Measurements from ENCODE around the gene SLC10A1.

Gene SLC10A1

DNA sequence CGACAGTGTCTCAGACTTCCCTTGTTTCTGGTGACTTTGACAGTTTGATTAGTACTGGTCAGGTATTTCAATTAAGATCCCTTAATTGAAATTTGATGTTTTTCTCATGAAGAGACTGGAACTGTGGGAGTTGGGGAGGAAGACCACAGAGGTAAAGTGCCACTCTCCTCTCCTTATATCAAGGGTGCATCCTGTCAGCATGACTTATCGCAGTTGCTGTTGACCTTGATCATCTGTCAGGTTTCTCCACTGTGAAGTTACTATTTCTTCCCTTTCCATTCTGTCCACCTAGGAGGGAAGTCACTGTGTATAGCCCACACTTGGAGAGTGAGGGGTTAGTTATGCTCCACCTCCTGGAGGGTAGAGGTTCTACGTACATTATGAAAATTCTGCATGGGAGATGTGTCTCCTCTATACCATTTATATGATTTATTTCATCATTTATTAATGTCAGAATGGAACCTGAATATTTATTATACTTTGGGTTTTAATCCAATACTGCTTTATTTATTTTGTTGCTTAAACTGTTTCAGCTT, 41.9 kb upstream of the SLC10A1 start:
- no peak for TF ChIP-seq ZFX (IDR thresholded peaks at IDR 0.05)
- TF ChIP-seq, protein P1, sequence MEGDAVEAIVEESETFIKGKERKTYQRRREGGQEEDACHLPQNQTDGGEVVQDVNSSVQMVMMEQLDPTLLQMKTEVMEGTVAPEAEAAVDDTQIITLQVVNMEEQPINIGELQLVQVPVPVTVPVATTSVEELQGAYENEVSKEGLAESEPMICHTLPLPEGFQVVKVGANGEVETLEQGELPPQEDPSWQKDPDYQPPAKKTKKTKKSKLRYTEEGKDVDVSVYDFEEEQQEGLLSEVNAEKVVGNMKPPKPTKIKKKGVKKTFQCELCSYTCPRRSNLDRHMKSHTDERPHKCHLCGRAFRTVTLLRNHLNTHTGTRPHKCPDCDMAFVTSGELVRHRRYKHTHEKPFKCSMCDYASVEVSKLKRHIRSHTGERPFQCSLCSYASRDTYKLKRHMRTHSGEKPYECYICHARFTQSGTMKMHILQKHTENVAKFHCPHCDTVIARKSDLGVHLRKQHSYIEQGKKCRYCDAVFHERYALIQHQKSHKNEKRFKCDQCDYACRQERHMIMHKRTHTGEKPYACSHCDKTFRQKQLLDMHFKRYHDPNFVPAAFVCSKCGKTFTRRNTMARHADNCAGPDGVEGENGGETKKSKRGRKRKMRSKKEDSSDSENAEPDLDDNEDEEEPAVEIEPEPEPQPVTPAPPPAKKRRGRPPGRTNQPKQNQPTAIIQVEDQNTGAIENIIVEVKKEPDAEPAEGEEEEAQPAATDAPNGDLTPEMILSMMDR (conservative IDR thresholded peaks at IDR 0.05), result no peak; the same call in 1 of the 2 replicates
- H3K27ac ChIP-seq, result no peak overlapping the region

DNA sequence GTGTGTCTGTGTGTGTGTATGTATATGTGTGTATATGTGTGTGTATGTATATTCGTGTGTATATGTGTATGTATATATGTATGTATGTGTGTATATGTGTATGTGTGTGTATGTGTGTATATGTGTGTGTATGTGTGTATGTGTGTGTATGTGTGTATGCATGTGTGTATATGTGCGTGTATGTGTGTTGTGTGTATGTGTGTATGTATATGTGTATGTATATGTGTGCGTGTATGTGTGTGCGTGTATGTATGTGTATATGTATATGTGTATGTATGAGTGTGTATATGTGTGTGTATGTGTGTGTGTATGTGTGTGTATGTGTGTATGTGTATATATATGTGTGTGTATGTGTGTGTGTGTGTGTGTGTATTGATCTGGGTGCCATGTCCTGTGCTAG, 31.8 kb upstream of the SLC10A1 start:
- no peak for TF ChIP-seq ZFX (IDR thresholded peaks at IDR 0.05)
- TF ChIP-seq, protein P1 (conservative IDR thresholded peaks at IDR 0.05), result no peak

DNA sequence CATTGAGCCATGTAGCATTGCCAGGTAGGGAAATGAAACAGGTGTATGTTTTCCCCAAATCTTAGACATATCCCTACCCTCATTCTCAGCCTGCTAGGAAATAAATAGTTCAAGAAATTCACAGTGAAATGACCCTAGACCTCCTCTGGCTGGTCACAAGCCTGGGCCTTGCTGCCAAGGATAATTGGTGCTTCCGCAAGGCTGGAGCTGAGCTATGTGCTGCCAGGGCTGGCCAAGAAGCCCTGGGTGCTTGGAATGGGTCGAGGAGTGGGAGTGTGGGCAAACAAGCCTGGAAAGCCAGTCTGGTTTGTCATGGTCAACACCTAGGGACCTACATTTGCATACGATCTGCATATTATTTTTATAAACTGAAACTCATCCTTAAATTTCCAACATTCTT, 31.3 kb upstream of the SLC10A1 start:
- no peak overlapping the region for H3K27ac ChIP-seq
- TF ChIP-seq ZFX (IDR thresholded peaks at IDR 0.05), result no peak
- TF ChIP-seq, protein P1 (conservative IDR thresholded peaks at IDR 0.05), result no peak

More for the DNA sequence above, 31.8 kb upstream of the SLC10A1 start:
- no peak overlapping the region for H3K27ac ChIP-seq

DNA sequence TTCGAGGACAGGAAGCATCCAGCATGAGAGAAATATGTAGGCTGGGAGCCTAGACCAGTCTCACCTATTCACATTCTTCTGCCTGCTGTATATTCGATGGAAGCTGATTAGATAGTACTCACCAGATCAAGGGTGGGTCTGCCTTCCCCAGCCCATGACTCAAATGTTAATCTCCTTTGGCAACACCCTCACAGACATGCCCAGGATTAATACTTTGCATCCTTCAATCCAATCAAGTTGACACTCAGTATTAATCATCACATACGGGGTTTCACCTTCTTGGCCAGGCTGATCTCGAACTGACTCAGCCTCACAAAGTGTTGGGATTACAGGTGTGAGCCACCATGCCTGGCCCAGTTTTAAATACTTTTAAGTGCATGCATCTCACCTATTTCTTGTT, 30.5 kb upstream of the SLC10A1 start:
- H3K27ac ChIP-seq, result no peak overlapping the region
- no peak for TF ChIP-seq ZFX (IDR thresholded peaks at IDR 0.05)
- TF ChIP-seq, protein P1 (conservative IDR thresholded peaks at IDR 0.05), result no peak

DNA sequence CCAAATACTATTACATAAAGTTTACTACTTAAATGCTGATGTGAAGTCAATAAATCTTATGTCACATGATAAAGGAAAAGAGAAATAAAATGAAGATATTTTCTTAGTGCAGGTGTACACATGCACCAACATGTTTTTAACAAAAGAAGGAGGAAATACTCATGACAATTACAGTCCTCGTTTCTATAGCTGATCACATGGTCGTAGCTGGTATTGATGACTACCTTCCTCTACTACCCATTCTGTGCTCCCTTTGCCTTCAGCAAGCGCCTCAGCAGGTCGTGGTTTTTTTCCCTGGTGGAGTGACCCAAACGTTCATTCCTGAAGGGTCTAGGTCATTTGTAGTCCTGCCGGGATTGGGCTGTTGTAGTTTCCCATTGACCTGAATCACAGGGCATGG, 25.4 kb upstream of the SLC10A1 start:
- no peak overlapping the region for H3K27ac ChIP-seq
- no peak for TF ChIP-seq ZFX (IDR thresholded peaks at IDR 0.05)
- TF ChIP-seq, protein P1 (conservative IDR thresholded peaks at IDR 0.05), result no peak

DNA sequence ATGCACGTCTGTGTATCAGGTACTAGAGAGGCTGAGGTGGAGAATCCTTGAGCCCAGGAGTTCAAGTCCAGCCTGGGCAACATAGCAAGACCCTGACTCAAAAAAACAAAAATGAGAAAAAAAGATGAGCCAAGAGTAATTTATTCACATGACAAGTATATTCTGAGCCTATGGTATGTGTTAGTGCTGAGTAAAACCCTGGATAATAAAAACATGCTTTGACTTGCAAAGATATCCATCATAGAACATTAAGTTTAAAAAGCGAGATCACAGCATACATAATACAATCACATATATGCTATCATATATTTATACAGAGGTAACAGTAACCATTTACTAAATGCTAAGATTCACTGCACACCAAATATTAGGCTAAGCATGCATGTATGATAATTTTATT, 23.9 kb upstream of the SLC10A1 start:
- no peak overlapping the region for H3K27ac ChIP-seq
- TF ChIP-seq, protein P1 (conservative IDR thresholded peaks at IDR 0.05), result no peak
- no peak for TF ChIP-seq ZFX (IDR thresholded peaks at IDR 0.05)

DNA sequence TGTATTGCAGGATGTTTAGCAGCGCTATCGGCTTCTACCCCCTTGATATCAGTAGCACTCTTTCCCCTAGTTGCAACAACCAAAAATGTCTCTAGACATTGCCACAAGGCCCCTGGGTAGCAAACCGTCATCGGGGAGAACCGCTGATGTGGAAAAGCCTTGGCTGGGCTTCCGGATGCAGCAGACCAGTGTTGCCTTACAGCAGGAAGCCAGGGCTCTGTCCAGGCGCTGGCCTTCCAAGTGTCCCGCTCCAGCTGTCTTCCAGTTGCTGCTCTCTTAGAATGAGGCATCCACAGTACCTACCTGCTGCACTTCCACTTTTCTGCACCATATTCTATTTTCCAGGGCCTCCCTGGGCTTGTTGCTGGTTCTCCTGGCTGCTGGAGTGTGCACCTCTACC, 22.6 kb upstream of the SLC10A1 start:
- TF ChIP-seq ZFX (IDR thresholded peaks at IDR 0.05), result no peak
- TF ChIP-seq, protein P1 (conservative IDR thresholded peaks at IDR 0.05), result no peak
- H3K27ac ChIP-seq, result no peak overlapping the region

Measured in C4-2B (cell line).